GM19328 (cell line): ENCODE measurements around the gene RABGGTA.
"Not testable (repeated sequence)": the region's sequence is repeated elsewhere in the genome, so short reads cannot be mapped to it uniquely, and the experiment has no call there.

Experiments used
- ATAC-seq: cut with Tn5 transposase; IDR thresholded peaks from one replicate; pipeline ENCODE4 v1.9.1; 2021; ENCODE audit warnings: mild to moderate bottlenecking, moderate library complexity; ENCODE audit not compliant: unreplicated experiment

RABGGTA gene

GRCh38 chr14:24245350-24245749 is 26.0 kb downstream of the RABGGTA start:
- not testable (repeated sequence) for ATAC-seq

DNA sequence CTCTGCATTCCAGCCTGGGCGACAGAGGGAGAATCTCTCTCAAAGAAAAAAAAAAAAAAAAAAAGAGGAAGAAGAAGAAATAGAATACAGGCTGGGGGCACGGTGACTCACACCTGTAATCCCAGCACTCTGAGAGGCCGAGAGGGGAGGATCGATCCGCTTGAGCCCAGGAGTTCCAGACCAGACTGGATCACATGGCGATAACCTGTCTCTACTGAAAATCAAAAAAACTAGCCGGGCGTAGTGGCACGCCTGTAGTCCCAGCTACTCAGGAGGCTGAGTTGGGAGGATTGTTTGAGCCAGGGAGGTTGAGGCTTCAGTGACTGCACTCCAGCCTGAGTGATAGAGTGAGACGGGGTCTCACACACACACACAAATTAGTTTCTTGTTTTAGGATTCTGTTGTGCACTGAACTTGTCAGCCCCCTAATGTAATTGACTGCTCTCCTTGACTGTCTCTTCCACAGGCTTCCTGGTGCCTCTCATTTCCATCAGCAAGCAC is 28.0 kb downstream of the RABGGTA start:
- no peak for ATAC-seq

GRCh38 chr14:24241829-24242443 is 29.5 kb downstream of the RABGGTA start:
- ATAC-seq, result peak; percentile 79

- ATAC-seq, result no peak
Observed at GRCh38 chr14:24240110-24240918, 31.1 kb downstream of the RABGGTA start.

GRCh38 chr14:24238527-24239037 is 32.8 kb downstream of the RABGGTA start:
- no peak for ATAC-seq

DNA sequence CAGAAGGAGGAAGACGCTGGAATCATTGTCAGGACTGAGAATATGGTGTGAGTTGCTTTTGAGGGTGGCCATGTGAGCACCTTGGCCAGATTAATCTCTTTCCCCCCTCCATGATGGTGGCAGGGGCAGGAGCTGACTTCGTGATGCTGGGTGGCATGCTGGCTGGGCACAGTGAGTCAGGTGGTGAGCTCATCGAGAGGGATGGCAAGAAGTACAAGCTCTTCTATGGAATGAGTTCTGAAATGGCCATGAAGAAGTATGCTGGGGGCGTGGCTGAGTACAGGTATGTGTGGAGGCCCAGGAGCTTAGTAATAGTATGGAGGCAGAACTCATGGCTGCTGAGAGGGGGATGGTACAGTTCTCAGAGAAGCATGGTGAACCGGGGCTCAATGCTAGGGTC is 33.3 kb downstream of the RABGGTA start:
- no peak for ATAC-seq

GRCh38 chr14:24237463-24237955 is 33.9 kb downstream of the RABGGTA start:
- ATAC-seq, result no peak

DNA sequence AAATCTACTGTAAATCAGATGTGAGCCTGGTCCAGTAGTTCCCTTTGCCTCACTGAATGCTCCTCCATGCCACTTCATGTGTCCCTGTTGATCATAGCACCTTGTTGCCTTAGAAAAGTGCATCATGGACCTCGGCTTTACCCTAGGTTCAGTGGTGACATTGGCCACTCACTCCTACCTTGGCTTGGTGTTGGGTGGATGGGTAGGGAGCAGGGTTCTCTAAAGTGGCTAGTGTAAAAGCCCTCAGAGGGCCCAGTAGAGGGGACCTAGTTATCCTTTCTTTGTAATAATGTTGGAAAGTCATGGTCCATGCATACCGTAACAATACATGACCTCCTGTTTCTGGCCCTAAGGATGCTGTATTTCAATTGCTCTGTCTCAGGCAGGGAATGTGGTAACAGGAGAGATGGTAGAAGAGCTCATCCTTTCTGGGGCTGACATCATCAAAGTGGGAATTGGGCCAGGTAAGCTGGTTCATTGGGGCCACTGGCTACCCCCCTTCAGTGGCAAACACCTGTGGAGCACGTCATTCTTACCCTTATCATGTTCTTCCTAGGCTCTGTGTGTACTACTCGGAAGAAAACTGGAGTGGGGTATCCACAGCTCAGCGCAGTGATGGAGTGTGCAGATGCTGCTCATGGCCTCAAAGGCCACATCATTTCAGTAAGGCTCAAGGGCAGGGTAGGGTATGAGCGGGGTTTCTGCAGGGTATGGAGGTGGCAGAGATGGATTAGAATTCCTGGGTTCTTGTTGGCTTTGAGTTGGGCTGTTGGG is 34.5 kb downstream of the RABGGTA start:
- no peak for ATAC-seq

GRCh38 chr14:24235804-24236688 is 35.4 kb downstream of the RABGGTA start:
- no peak for ATAC-seq

GRCh38 chr14:24234095-24235005 is 37.0 kb downstream of the RABGGTA start:
- no peak for ATAC-seq

DNA sequence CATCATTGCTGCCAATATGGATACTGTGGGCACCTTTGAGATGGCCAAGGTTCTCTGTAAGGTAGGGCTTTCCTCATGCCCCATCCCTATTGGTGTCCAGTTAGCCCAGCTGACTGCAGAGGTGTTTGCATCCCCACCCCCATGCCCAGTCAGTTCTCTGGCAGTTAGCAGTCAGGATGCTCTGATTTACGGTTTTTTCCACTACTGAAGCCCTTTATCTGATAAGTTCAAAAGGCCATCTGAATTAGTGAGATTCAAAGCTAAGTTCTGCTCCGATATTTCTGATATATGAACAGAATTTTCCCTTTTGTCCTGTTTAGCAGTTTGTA is 37.9 kb downstream of the RABGGTA start:
- no peak for ATAC-seq

DNA sequence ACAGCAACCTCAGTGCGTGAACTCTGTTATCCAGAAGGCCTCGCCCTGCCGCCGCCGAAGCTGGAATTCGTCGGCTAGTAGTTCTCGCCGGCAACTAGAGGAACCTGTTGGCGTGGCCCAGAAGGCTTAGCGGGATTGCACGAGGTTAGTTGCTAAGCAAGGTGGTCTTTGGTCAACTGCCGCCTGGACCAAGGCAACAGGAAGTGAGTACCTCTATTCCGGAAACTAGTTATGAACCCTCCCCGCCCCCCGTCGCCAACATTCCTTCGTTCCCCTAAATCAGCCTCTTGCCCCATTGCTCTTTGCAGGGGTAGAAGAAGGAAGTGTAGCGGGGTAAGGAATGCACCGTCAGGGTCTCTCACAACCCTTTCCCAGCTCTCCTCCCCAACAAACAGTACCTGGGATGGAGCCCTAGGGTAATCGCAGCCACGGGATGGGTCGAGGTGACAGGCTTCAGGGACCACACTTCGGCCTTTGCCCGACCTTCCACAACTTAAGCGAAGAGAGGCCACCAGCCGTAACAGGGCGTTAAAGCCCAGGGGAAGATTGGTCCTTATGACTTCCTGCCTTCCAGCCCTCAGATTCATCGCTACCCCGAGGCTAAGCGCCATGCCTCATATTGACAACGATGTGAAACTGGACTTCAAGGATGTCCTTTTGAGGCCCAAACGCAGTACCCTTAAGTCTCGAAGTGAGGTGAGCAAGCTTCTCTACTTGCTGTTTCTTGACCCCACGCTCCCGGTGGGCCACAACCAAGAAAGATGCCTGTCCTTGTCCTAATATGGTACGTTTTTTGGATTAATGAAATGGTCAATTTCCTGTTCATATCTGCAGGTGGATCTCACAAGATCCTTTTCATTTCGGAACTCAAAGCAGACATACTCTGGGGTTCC is 38.5 kb downstream of the RABGGTA start, which contains the start of gene GMPR2:
Gene GMPR2 (plus strand): TSS at position 285 of the 893 bp plus-strand sequence. CDS start 325 bp downstream, at position 610.
- peak; percentile 51 for ATAC-seq

DNA sequence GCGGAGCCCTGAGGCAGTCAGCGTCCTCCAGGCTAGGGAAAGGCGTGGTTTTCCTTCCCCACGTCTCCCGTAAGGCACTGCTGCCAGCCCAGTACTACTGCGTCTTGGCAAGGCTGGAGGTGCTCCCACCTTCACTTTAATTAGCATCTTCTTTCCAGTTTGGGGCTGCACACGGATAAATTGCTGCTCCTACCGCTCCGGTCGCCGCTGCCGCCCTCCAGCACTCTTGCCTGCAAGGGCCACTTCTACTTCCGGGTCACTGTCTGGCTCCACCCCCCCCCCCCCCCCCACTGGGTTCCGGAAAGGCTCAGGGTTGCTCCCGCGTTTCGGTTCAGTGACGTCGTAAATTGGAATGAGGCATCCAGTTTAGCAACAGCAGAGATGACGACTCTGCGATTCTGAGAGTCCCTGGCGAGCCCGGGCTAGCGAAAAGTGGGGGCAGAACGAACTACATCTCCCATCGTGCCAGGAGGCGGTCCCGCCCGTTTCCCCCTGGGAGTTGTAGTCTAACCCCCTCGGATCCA is 39.2 kb downstream of the RABGGTA start, which contains the start of gene NEDD8:
Gene NEDD8 (minus strand): TSS at position 247 of the 524 bp plus-strand sequence. CDS start 100 bp downstream, at position 147.
- peak; percentile 68 for ATAC-seq

DNA sequence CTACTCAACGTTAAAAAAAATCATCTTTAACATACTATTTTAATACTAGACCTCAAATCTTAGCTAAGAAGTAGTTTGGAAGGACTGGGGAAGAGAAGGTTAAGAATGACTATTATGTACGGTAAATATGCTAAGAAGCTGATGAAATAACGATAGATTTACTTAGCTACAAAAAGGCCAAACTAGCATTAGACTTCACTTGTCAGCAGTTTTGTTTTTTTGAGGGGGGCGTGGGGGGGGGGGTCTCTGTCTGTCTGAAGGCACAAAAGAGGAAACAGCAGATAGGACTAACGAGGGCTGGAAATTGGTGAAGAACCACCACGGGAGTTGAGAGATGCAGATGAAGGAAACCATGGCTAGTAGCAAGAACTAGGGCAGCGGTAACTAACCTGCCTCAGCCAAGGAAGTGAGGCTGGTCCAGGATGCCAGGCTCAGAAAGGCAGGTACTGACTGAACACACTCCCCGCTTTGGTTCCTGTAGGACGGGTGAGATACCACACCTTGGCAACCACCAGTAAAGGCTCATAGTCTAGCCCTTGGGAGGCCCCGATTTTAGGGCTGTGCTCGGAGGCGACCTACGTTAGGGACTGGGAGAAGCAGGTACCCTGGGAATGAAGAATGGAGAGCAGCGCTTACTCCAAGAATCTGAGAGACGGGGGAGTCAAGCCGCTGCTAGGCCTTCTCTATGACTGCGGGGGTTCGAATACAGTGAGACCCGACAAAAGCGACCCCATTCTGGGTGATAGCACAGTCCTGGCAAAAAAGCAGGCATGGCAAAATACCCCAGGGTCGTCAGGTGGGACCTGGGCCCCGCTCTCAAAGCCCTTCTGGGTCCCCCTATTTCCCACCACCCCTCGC is 39.9 kb downstream of the RABGGTA start:
- ATAC-seq, result no peak

- ATAC-seq, result no peak
Observed at GRCh38 chr14:24228902-24229301, 42.5 kb downstream of the RABGGTA start.

DNA sequence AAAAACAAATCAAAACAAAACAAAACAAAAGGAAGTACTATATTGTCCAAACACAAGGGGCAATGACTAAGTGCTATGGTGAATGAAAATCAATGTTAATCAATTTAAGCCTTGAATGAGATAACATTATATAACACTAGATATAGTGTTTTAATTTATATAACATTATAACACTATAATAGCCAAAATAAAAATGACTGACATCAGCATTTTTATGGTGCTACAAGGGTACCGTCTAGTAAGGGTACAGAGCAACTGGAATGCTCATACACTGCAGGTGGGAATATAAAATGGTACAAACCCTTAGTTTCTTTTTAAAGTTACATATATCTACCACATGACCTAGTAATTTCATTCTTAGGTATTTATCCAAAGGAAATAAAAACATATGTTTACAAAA is 44.9 kb downstream of the RABGGTA start:
- no peak for ATAC-seq

DNA sequence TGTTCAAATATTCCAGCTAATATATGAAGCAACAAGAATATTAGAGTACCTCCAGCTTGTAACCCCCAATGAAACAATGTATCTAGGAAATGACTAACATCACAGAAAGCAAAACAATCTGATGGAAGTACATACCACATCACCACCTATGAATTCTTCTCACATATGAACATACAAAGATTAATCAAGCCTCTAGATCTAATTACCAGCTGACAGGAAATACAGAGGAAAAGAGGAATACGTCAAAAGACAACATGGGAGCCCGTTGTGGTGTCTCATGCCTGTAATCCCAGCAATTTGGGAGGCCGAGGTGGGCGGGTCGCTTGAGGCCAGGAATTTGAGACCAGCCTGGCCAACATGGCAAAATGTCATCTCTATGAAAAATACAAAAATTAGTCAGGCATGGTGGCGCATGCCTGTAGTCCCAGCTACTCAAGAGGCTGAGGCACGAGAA is 46.8 kb downstream of the RABGGTA start:
- ATAC-seq, result no peak
